NCI-H128 (cell line): ENCODE data around the gene COL27A1.

ENCODE experiments used
- DNase-seq: peaks from one replicate; lab custom pipeline; 2025; ENCODE audit not compliant: unreplicated experiment; lab: John Stamatoyannopoulos, UW

The COL27A1 gene

GRCh38 chr9:114221706-114222465 is 66.5 kb downstream of the COL27A1 start:
- DNase-seq, result no peak

GRCh38 chr9:114223564-114224246 is 68.4 kb downstream of the COL27A1 start:
- no peak for DNase-seq

GRCh38 chr9:114224247-114224610 is 68.9 kb downstream of the COL27A1 start:
- no peak for DNase-seq

- DNase-seq, result no peak
Observed at GRCh38 chr9:114225561-114226212, 70.3 kb downstream of the COL27A1 start.

GRCh38 chr9:114226246-114227055 is 71.1 kb downstream of the COL27A1 start:
- DNase-seq, result no peak

- DNase-seq, result no peak
Observed at GRCh38 chr9:114227288-114228015, 72.1 kb downstream of the COL27A1 start.

- DNase-seq, result no peak
Observed at GRCh38 chr9:114228016-114228808, 72.9 kb downstream of the COL27A1 start.

GRCh38 chr9:114229295-114229694 is 74.0 kb downstream of the COL27A1 start:
- DNase-seq, result no peak

GRCh38 chr9:114230068-114230467 is 74.7 kb downstream of the COL27A1 start:
- DNase-seq, result no peak

- no peak for DNase-seq
Observed at GRCh38 chr9:114231273-114231672, 75.9 kb downstream of the COL27A1 start.

- no peak for DNase-seq
Observed at GRCh38 chr9:114231719-114232449, 76.5 kb downstream of the COL27A1 start.

- DNase-seq, result no peak
Observed at GRCh38 chr9:114233491-114234185, 78.3 kb downstream of the COL27A1 start.

GRCh38 chr9:114235033-114235661 is 79.8 kb downstream of the COL27A1 start:
- no peak for DNase-seq

GRCh38 chr9:114236391-114237138 is 81.2 kb downstream of the COL27A1 start:
- DNase-seq, result no peak

- no peak for DNase-seq
Observed at GRCh38 chr9:114237247-114237646, 81.9 kb downstream of the COL27A1 start.

GRCh38 chr9:114237781-114238180 is 82.4 kb downstream of the COL27A1 start:
- no peak for DNase-seq

GRCh38 chr9:114238472-114238871 is 83.1 kb downstream of the COL27A1 start:
- DNase-seq, result no peak
